ENCODE data around the gene EPB42.

Gene EPB42

GRCh38 chr15:43215961-43216360, 4.9 kb downstream of the EPB42 start:
- TF ChIP-seq ZFX (IDR thresholded peaks at IDR 0.05) = no peak
- TF ChIP-seq CTCF (conservative IDR thresholded peaks at IDR 0.05) = no peak
- no peak overlapping the region for H3K27ac ChIP-seq

GRCh38 chr15:43214592-43215295, 6.1 kb downstream of the EPB42 start:
- H3K27ac ChIP-seq = no peak overlapping the region
- TF ChIP-seq CTCF (conservative IDR thresholded peaks at IDR 0.05) = no peak
- TF ChIP-seq ZFX (IDR thresholded peaks at IDR 0.05) = no peak

- H3K27ac ChIP-seq = no peak overlapping the region
Observed at GRCh38 chr15:43214169-43214568, 6.6 kb downstream of the EPB42 start.

GRCh38 chr15:43213466-43213865, 7.4 kb downstream of the EPB42 start:
- TF ChIP-seq CTCF (conservative IDR thresholded peaks at IDR 0.05) (no peak), ZFX (IDR thresholded peaks at IDR 0.05) (no peak)

More at GRCh38 chr15:43214169-43214568, 6.6 kb downstream of the EPB42 start:
- TF ChIP-seq CTCF (conservative IDR thresholded peaks at IDR 0.05) = no peak
- TF ChIP-seq ZFX (IDR thresholded peaks at IDR 0.05) = no peak

GRCh38 chr15:43212951-43213350, 7.9 kb downstream of the EPB42 start:
- no peak overlapping the region for H3K27ac ChIP-seq
- no peak for TF ChIP-seq ZFX (IDR thresholded peaks at IDR 0.05)
- no peak for TF ChIP-seq CTCF (conservative IDR thresholded peaks at IDR 0.05)

More at GRCh38 chr15:43213466-43213865, 7.4 kb downstream of the EPB42 start:
- no peak overlapping the region for H3K27ac ChIP-seq

- TF ChIP-seq CTCF (conservative IDR thresholded peaks at IDR 0.05) (no peak), ZFX (IDR thresholded peaks at IDR 0.05) (no peak)
- no peak overlapping the region for H3K27ac ChIP-seq
Observed at GRCh38 chr15:43212299-43212698, 8.5 kb downstream of the EPB42 start.

GRCh38 chr15:43211224-43211735, 9.5 kb downstream of the EPB42 start:
- TF ChIP-seq CTCF (conservative IDR thresholded peaks at IDR 0.05) = no peak
- TF ChIP-seq ZFX (IDR thresholded peaks at IDR 0.05) = no peak
- H3K27ac ChIP-seq = no peak overlapping the region

Measured in C4-2B (cell line).